ENCODE results near the gene CMTM8. TPM values are rescaled to one million over a fixed set of nuclear protein-coding genes. Genes with fewer than 3 reads are reported as not detected.
A peak's percentile ranks its signal among the peaks of the same experiment; 100 is the strongest.

CMTM8 gene
- total RNA-seq, 1 experiment from 2014 or later, result 28.5 TPM

GRCh38 chr3:32292085-32292796, 53.8 kb downstream of the CMTM8 start:
- no TSS peak for BruUV-seq (replicated peaks)
- Histone ChIP-seq H3K4me3 (ENCODE audit: low read depth, low read length) (no peak overlapping the region), H3K36me3 (ENCODE audit: control insufficient read depth, insufficient read depth, low read length) (no peaks in the 10 kb centered on the region), H3K9me3 (no peaks in the 10 kb centered on the region), H3K27me3 (replicated peaks; ENCODE audit: control insufficient read depth, insufficient read depth, low read length) (no peaks in the 10 kb centered on the region), H3K4me1 (peaks cover 46% of the 10 kb centered on the region)
- Mint-ChIP-seq H3K36me3 (ENCODE audit: insufficient read depth, unreplicated experiment) (peaks cover 13% of the 10 kb centered on the region), H3K27me3 (ENCODE audit: insufficient read depth, unreplicated experiment) (no peaks in the 10 kb centered on the region), H3K4me3 (ENCODE audit: unreplicated experiment) (peak overlapping the region; percentile 37), H3K27ac (ENCODE audit: unreplicated experiment) (no peak overlapping the region), H3K9me3 (ENCODE audit: unreplicated experiment) (no peaks in the 10 kb centered on the region), H3K4me1 (ENCODE audit: low read depth, unreplicated experiment) (peaks cover 17% of the 10 kb centered on the region)
- DNase-seq, result peak; percentile 52 to 55
- intact Hi-C loops (cut with micrococcal nuclease; ENCODE audit: unreplicated experiment), result loop anchor here (1.0 to 2.0 kb wide), 2 partner anchors 15 to 114 kb away; no protein-coding TSS in a partner anchor
- POLR2A ChIA-PET, result interaction anchor here (0.6 kb wide), 2 partner anchors 55 to 71 kb away, joined by 3 read pairs; no protein-coding TSS in a partner anchor
- CTCF ChIA-PET, result interaction anchor here (0.7 to 1.5 kb wide), 6 partner anchors 9 to 115 kb away, joined by 3 to 9 read pairs (median 3); no protein-coding TSS in a partner anchor
- TF ChIP-seq, protein P1, sequence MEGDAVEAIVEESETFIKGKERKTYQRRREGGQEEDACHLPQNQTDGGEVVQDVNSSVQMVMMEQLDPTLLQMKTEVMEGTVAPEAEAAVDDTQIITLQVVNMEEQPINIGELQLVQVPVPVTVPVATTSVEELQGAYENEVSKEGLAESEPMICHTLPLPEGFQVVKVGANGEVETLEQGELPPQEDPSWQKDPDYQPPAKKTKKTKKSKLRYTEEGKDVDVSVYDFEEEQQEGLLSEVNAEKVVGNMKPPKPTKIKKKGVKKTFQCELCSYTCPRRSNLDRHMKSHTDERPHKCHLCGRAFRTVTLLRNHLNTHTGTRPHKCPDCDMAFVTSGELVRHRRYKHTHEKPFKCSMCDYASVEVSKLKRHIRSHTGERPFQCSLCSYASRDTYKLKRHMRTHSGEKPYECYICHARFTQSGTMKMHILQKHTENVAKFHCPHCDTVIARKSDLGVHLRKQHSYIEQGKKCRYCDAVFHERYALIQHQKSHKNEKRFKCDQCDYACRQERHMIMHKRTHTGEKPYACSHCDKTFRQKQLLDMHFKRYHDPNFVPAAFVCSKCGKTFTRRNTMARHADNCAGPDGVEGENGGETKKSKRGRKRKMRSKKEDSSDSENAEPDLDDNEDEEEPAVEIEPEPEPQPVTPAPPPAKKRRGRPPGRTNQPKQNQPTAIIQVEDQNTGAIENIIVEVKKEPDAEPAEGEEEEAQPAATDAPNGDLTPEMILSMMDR (IDR thresholded peaks at IDR 0.05; ENCODE audit: insufficient read depth in 1 of 2, low read depth in 1 of 2, low read length in 1 of 2, severe bottlenecking in 1 of 2, unreplicated experiment in 1 of 2), result no peak

DNA sequence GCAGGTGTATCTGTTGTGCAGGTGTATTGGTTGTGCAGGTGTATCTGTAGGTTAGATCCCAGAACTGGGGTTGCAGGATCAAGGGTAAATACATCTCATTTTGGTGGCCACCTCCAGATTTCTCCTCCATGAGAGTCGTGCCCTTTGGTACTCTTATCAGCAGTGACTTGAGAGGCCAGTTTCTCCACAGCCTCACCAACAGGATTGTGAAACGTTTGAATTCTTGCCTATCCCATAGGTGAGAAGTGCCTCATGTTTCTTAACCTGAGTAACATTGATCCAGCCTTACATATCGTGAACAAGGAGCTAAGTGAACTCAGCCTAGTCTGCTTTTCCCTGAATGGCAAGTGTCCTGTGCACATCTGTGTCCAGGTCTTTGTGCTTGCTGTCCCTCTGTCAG, 55.4 kb downstream of the CMTM8 start:
- BruUV-seq (replicated peaks), result no TSS peak
- Mint-ChIP-seq H3K4me1 (ENCODE audit: low read depth, unreplicated experiment) (peaks cover 17% of the 10 kb centered on the region), H3K27ac (ENCODE audit: unreplicated experiment) (peak overlapping the region; percentile 95), H3K4me3 (ENCODE audit: unreplicated experiment) (peak overlapping the region; percentile 62), H3K27me3 (ENCODE audit: insufficient read depth, unreplicated experiment) (no peaks in the 10 kb centered on the region), H3K36me3 (ENCODE audit: insufficient read depth, unreplicated experiment) (peaks cover 13% of the 10 kb centered on the region), H3K9me3 (ENCODE audit: unreplicated experiment) (no peaks in the 10 kb centered on the region)
- Histone ChIP-seq H3K9me3 (no peaks in the 10 kb centered on the region), H3K27me3 (replicated peaks; ENCODE audit: control insufficient read depth, insufficient read depth, low read length) (no peaks in the 10 kb centered on the region), H3K4me1 (peaks cover 50% of the 10 kb centered on the region), H3K4me3 (ENCODE audit: low read depth, low read length) (no peak overlapping the region), H3K36me3 (ENCODE audit: control insufficient read depth, insufficient read depth, low read length) (no peaks in the 10 kb centered on the region)
- CTCF ChIA-PET, result interaction anchor here (1.0 kb wide), 1 partner anchor 11 kb away, joined by 3 read pairs; no protein-coding TSS in a partner anchor
- intact Hi-C loops (cut with micrococcal nuclease; ENCODE audit: unreplicated experiment), result loop anchor here (2.0 kb wide), 1 partner anchor 17 kb away; no protein-coding TSS in a partner anchor
- peak; percentile 59 to 68 for DNase-seq
- TF ChIP-seq, protein P1 (IDR thresholded peaks at IDR 0.05; ENCODE audit: insufficient read depth in 1 of 2, low read depth in 1 of 2, low read length in 1 of 2, severe bottlenecking in 1 of 2, unreplicated experiment in 1 of 2), result no peak
- POLR2A ChIA-PET, result no interaction called here

GRCh38 chr3:32296251-32297204, 58.0 kb downstream of the CMTM8 start:
- no peak overlapping the region for H3K4me3 ChIP-seq (ENCODE audit: low read depth, low read length)
- POLR2A ChIA-PET, result no interaction called here
- H3K36me3 Mint-ChIP-seq (ENCODE audit: insufficient read depth, unreplicated experiment), result peaks cover 13% of the 10 kb centered on the region

More at GRCh38 chr3:32296251-32297204, 58.0 kb downstream of the CMTM8 start:
- no TSS peak for BruUV-seq (replicated peaks)
- no peak overlapping the region for H3K4me3 Mint-ChIP-seq (ENCODE audit: unreplicated experiment)
- peak overlapping the region; percentile 33 for H3K27ac Mint-ChIP-seq (ENCODE audit: unreplicated experiment)
- intact Hi-C loops (cut with micrococcal nuclease; ENCODE audit: unreplicated experiment), result loop anchor here (1.0 to 5.0 kb wide), 4 partner anchors 38 to 119 kb away; no protein-coding TSS in a partner anchor
- H3K9me3 Mint-ChIP-seq (ENCODE audit: unreplicated experiment), result no peaks in the 10 kb centered on the region
- no peaks in the 10 kb centered on the region for H3K36me3 ChIP-seq (ENCODE audit: control insufficient read depth, insufficient read depth, low read length)
- no peaks in the 10 kb centered on the region for H3K9me3 ChIP-seq
- H3K27me3 ChIP-seq (replicated peaks; ENCODE audit: control insufficient read depth, insufficient read depth, low read length), result no peaks in the 10 kb centered on the region
- CTCF ChIA-PET, result interaction anchor here (0.7 to 1.0 kb wide), 3 partner anchors 50 to 78 kb away, joined by 3 to 4 read pairs (median 3); no protein-coding TSS in a partner anchor
- peaks cover 47% of the 10 kb centered on the region for H3K4me1 ChIP-seq
- no peaks in the 10 kb centered on the region for H3K27me3 Mint-ChIP-seq (ENCODE audit: insufficient read depth, unreplicated experiment)
- peak; percentile 53 to 62 for DNase-seq
- TF ChIP-seq, protein P1 (IDR thresholded peaks at IDR 0.05; ENCODE audit: insufficient read depth in 1 of 2, low read depth in 1 of 2, low read length in 1 of 2, severe bottlenecking in 1 of 2, unreplicated experiment in 1 of 2), result peak; percentile 78 to 82
- peaks cover 17% of the 10 kb centered on the region for H3K4me1 Mint-ChIP-seq (ENCODE audit: low read depth, unreplicated experiment)
